H1 (cell line): ENCODE data around the gene NT5DC1. TPM values are rescaled to one million over a fixed set of nuclear protein-coding genes. Genes with fewer than 3 reads are reported as not detected.

Source experiments
- CTCF ChIA-PET: fragments of 300-600 bp; sonication (Branson Sonifier 250); formaldehyde crosslinking; loops from one replicate; lab custom pipeline; 2021; ENCODE audit not compliant: partially characterized antibody; lab: Charles Lee
- POLR2A ChIA-PET: fragments of 300-600 bp; sonication (Branson Sonifier 250); formaldehyde crosslinking; loops from one replicate; lab custom pipeline; 2021; ENCODE audit warnings: inconsistent platforms; ENCODE audit not compliant: partially characterized antibody; lab: Charles Lee
- DNase-seq, 2 experiments: peaks; one replicate each; pipeline versions ENCODE4 v3.0.0 to v3.0.0-alpha.2; 2010 to 2022; ENCODE audit warnings: low spot score in 2 of 2, low read depth in 1 of 2, mixed read lengths in 1 of 2
- FAIRE-seq: peaks from 2 replicates; lab custom pipeline; 2011; peaks lifted over from hg19 to GRCh38; lab: Jason Lieb, UNC
- H2AFZ ChIP-seq: 2 replicates; pipeline ENCODE4 v1.8.1; 2012; ENCODE audit warnings: low read length, inconsistent platforms
- H2AK5ac ChIP-seq: 2 replicates; pipeline ENCODE4 v1.6.1; 2013; ENCODE audit warnings: low read depth, low read length
- H2BK120ac ChIP-seq: replicated peaks from 2 replicates; pipeline ENCODE3; 2013; ENCODE audit warnings: low read depth, low read length, inconsistent platforms
- H2BK12ac ChIP-seq: 2 replicates; pipeline ENCODE4 v1.6.1; 2013; ENCODE audit warnings: low read depth, low read length
- H2BK15ac ChIP-seq: 2 replicates; pipeline ENCODE4 v1.6.1; 2013; ENCODE audit warnings: low read length
- H2BK20ac ChIP-seq: 2 replicates; pipeline ENCODE4 v1.6.1; 2013; ENCODE audit warnings: low read length
- H2BK5ac ChIP-seq: 2 replicates; pipeline ENCODE4 v1.6.1; 2013; ENCODE audit warnings: low read depth, low read length
- H3K14ac ChIP-seq: 2 replicates; pipeline ENCODE4 v1.6.1; 2013; ENCODE audit warnings: inconsistent platforms; ENCODE audit not compliant: insufficient read length
- H3K18ac ChIP-seq: 2 replicates; pipeline ENCODE4 v1.6.1; 2013; ENCODE audit warnings: low read length; ENCODE audit errors: extremely low read depth
- H3K23ac ChIP-seq: 2 replicates; pipeline ENCODE4 v1.6.1; 2013; ENCODE audit warnings: inconsistent platforms; ENCODE audit not compliant: insufficient read length
- H3K23me2 ChIP-seq: 2 replicates; pipeline ENCODE4 v1.6.1; 2013; ENCODE audit warnings: low read depth, low read length
- H3K27ac ChIP-seq: 2 replicates; pipeline ENCODE4 v1.6.1; 2011; ENCODE audit warnings: low read depth, low read length, inconsistent platforms
- H3K27me3 ChIP-seq, 4 experiments: replicated peaks in 1 of 4; 1 replicate in 1 of 4; 2 replicates in 3 of 4; pipeline versions ENCODE4 v1.6.1 to v1.8.1; 2011 to 2013; ENCODE audit warnings: low read length in 3 of 4, mild to moderate bottlenecking in 3 of 4, inconsistent platforms in 2 of 4, mixed read lengths in 2 of 4, moderate library complexity in 1 of 4; ENCODE audit not compliant: control insufficient read depth in 3 of 4, insufficient read depth in 3 of 4; ENCODE audit errors: extremely low read depth in 1 of 4
- H3K36me3 ChIP-seq, 4 experiments: 2 replicates each; pipeline versions ENCODE4 v1.6.1 to v1.8.1; 2011 to 2013; ENCODE audit warnings: mild to moderate bottlenecking in 4 of 4, low read length in 3 of 4, moderate library complexity in 2 of 4, control low read depth in 1 of 4, inconsistent platforms in 1 of 4; ENCODE audit not compliant: insufficient read depth in 4 of 4, control insufficient read depth in 2 of 4
- H3K4ac ChIP-seq: replicated peaks from 2 replicates; pipeline ENCODE3; 2013; ENCODE audit warnings: low read length, low read depth, mixed read lengths, inconsistent platforms; ENCODE audit not compliant: insufficient read length
- H3K4me1 ChIP-seq, 4 experiments: replicated peaks in 1 of 4; 1 replicate in 1 of 4; 2 replicates in 3 of 4; pipeline versions ENCODE4 v1.6.1 to v1.8.1; 2011 to 2013; ENCODE audit warnings: low read length in 3 of 4, inconsistent platforms in 2 of 4, mixed read lengths in 1 of 4; ENCODE audit not compliant: insufficient read depth in 4 of 4, control insufficient read depth in 3 of 4
- H3K4me2 ChIP-seq, 2 experiments: 2 replicates each; pipeline versions ENCODE4 v1.6.1 to v1.8.1; 2011 to 2013; ENCODE audit warnings: low read depth in 2 of 2, low read length in 2 of 2, control low read depth in 1 of 2, inconsistent platforms in 1 of 2, mild to moderate bottlenecking in 1 of 2; ENCODE audit not compliant: insufficient read depth in 1 of 2
- H3K4me3 ChIP-seq, 4 experiments: fragments of 200-600, 300-600 bp in 1 of 4; sonication (generic), shearing (Covaris generic), sonication (Bioruptor Twin) in 1 of 4; 2 replicates each; pipeline versions ENCODE4 v1.5.1 to v1.8.1; 2011 to 2016; ENCODE audit warnings: low read length in 4 of 4, low read depth in 3 of 4, control low read depth in 2 of 4, inconsistent platforms in 2 of 4, mild to moderate bottlenecking in 2 of 4, mixed read lengths in 1 of 4, moderate library complexity in 1 of 4; ENCODE audit not compliant: insufficient read depth in 2 of 4; ENCODE audit errors: extremely low read depth in 1 of 4
- H3K56ac ChIP-seq: replicated peaks from 2 replicates; pipeline ENCODE3; 2013; ENCODE audit warnings: low read depth, mild to moderate bottlenecking, mixed read lengths, low read length, inconsistent platforms; ENCODE audit not compliant: insufficient read length
- H3K79me1 ChIP-seq: 2 replicates; pipeline ENCODE4 v1.6.1; 2013; ENCODE audit warnings: low read depth, low read length, control low read depth
- H3K79me2 ChIP-seq, 2 experiments: 2 replicates each; pipeline versions ENCODE4 v1.6.1 to v1.8.1; 2012 to 2013; ENCODE audit warnings: low read length in 2 of 2, mild to moderate bottlenecking in 2 of 2, inconsistent platforms in 1 of 2; ENCODE audit not compliant: insufficient read depth in 2 of 2, control insufficient read depth in 1 of 2
- H3K9ac ChIP-seq, 4 experiments: replicated peaks in 1 of 4; 1 replicate in 1 of 4; 2 replicates in 3 of 4; pipeline versions ENCODE4 v1.6.1 to v1.8.1; 2011 to 2013; ENCODE audit warnings: low read depth in 3 of 4, low read length in 3 of 4, control low read depth in 2 of 4, mild to moderate bottlenecking in 2 of 4, moderate library complexity in 2 of 4, inconsistent platforms in 1 of 4; ENCODE audit errors: extremely low read depth in 1 of 4
- H3K9me3 ChIP-seq, 2 experiments: 2 replicates each; pipeline versions ENCODE4 v1.6.1 to v1.8.1; 2012 to 2013; ENCODE audit warnings: mild to moderate bottlenecking in 2 of 2, moderate library complexity in 2 of 2, control low read depth in 1 of 2, inconsistent platforms in 1 of 2, low read depth in 1 of 2, low read length in 1 of 2, mixed read lengths in 1 of 2; ENCODE audit not compliant: insufficient read depth in 2 of 2
- H4K20me1 ChIP-seq, 2 experiments: replicated peaks in 1 of 2; 2 replicates each; pipeline versions ENCODE3 to v1.8.1; 2011 to 2013; ENCODE audit warnings: inconsistent platforms in 2 of 2, low read length in 2 of 2, mild to moderate bottlenecking in 1 of 2; ENCODE audit not compliant: insufficient read depth in 2 of 2, control insufficient read depth in 1 of 2
- H4K5ac ChIP-seq: 2 replicates; pipeline ENCODE4 v1.6.1; 2013; ENCODE audit warnings: low read length, low read depth, mixed read lengths, inconsistent platforms; ENCODE audit not compliant: insufficient read length
- H4K8ac ChIP-seq: 2 replicates; pipeline ENCODE4 v1.8.0; 2013; ENCODE audit warnings: mild to moderate bottlenecking, moderate library complexity, low read length, inconsistent platforms; ENCODE audit not compliant: insufficient read depth; ENCODE audit errors: extremely low read depth
- H4K91ac ChIP-seq: replicated peaks from 2 replicates; pipeline ENCODE3; 2013; ENCODE audit warnings: low read length, mixed read lengths, inconsistent platforms; ENCODE audit not compliant: insufficient read length
- GABPA ChIP-seq: IDR thresholded peaks from 2 replicates; pipeline ENCODE4 v1.6.1; 2011; ENCODE audit warnings: mild to moderate bottlenecking, low read length, moderate library complexity, borderline replicate concordance; ENCODE audit not compliant: insufficient read depth
- POLR2A ChIP-seq, 2 experiments: IDR thresholded peaks; 1 replicate in 1 of 2; 2 replicates in 1 of 2; pipeline ENCODE4 v1.6.1; 2011; ENCODE audit warnings: low read depth in 2 of 2, low read length in 2 of 2, mild to moderate bottlenecking in 2 of 2; ENCODE audit errors: control extremely low read depth in 1 of 2
- RXRA ChIP-seq: IDR thresholded peaks from 2 replicates; pipeline ENCODE4 v1.6.1; 2011; ENCODE audit warnings: low read depth, mild to moderate bottlenecking, low read length, moderate library complexity; ENCODE audit not compliant: insufficient read depth
- WGBS, 2 experiments: shearing (Covaris generic) in 1 of 2; methylation state at CpG; one replicate each; pipeline versions ENCODE4 v1.1.6 to v1.1.7; 2013 to 2015; ENCODE audit warnings: low lambda C conversion rate in 2 of 2, mixed read lengths in 2 of 2, inconsistent platforms in 1 of 2, low coverage in 1 of 2, missing lambda C conversion rate in 1 of 2; ENCODE audit not compliant: insufficient replicate concordance in 2 of 2, insufficient coverage in 1 of 2, insufficient read length in 1 of 2; ENCODE audit errors: extremely low coverage in 1 of 2, missing lambda C conversion rate in 1 of 2; 5-methylcytosine and 5-hydroxymethylcytosine counted together
- polyA plus RNA-seq, 7 experiments: library from polyadenylated mRNA; depleted of rRNA in 3 of 7; stranded (reverse) in 5 of 7; unstranded in 2 of 7; fragments of >200 nt in 5 of 7; fragments of 200-250 nt in 2 of 7; gene quantifications; 1 replicate in 5 of 7; 2 replicates in 1 of 7; 4 replicates in 1 of 7; pipeline versions ENCODE4 v1.2.1 to v1.2.3, GENCODE V29; 2011 to 2013; ENCODE audit warnings: missing spikeins in 2 of 7, mixed read lengths in 2 of 7
- total RNA-seq: library from RNA; stranded (reverse); fragmentation: NEBNext Ultra II Directional; extraction: Animal tissue kit (Norgen Biotek cat#: 25700); gene quantifications from 2 replicates; pipeline ENCODE4 v1.2.1, GENCODE V29; 2021

Gene NT5DC1
- total and polyA plus RNA-seq, 2 of the 8 experiments (the other 6 are each of a cell fraction or from before 2014, with no cell fraction given): 25.3 to 72.7 TPM

DNA sequence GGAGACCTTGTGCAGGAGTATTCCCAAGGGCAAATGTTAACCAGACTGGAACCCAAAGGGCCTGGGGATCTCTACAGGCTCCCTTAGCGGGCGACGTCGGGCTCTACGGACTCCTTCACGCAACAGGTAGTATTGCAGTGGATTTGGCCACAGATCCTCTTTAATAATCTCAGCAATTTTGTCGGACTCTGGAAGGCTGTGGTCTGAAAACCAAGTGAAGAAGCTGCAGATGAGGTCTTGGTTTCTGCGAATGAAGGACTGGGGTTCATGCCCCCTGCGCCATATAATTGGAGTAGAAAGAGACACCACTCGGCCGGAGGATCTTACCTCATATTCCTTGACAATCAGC is 177.8 kb downstream of the NT5DC1 start:
- H2AFZ ChIP-seq: no peak overlapping the region
- H2BK120ac ChIP-seq: no peak overlapping the region
- no peak overlapping the region for H2BK20ac ChIP-seq
- TF ChIP-seq POLR2A (IDR thresholded peaks at IDR 0.05; ENCODE audit: control extremely low read depth in 1 of 2, low read depth in 2 of 2, low read length in 2 of 2) (peak; percentile 26 to 63; a peak in 2 of 3 replicates), GABPA (no peak), RXRA (no peak)
- TF ChIP-seq, all 59 proteins: peak for 1
- H3K27me3 ChIP-seq: no peaks in the 10 kb centered on the region
- no peak overlapping the region for H4K5ac ChIP-seq
- H3K4me2 ChIP-seq: peak overlapping the region; percentile 82 to 98
- H3K4ac ChIP-seq: no peak overlapping the region
- peaks cover 3 to 14% (median 10%) of the 10 kb centered on the region in 4 experiments; a peak in 5 of 7 replicates for H3K4me1 ChIP-seq
- H2AK5ac ChIP-seq: no peak overlapping the region
- H3K14ac ChIP-seq: no peak overlapping the region
- 95% methylated on average over 11 of the region's 11 CpGs; no CpG with 5 or more reads in 1 of the 2 experiments for WGBS, 2 experiments
- no peak for FAIRE-seq
- H3K23ac ChIP-seq: no peak overlapping the region
- 0 out of 2 replicates have a peak overlapping the region, but pooled peaks have one; percentile 90 for H2BK5ac ChIP-seq
- ChIA-PET CTCF (interaction anchor here (0.6 to 5.3 kb wide), 8 partner anchors 8 to 344 kb away, joined by 3 to 32 read pairs (median 4); no protein-coding TSS in a partner anchor), POLR2A (interaction anchor here (0.7 to 4.5 kb wide), 10 partner anchors 8 to 598 kb away, joined by 3 to 37 read pairs (median 5); partner anchors contain the start of genes DSE, RSPH4A and TSPYL4)
- peaks cover 6% of the 10 kb centered on the region for H3K23me2 ChIP-seq
- H3K79me1 ChIP-seq: peaks cover 6% of the 10 kb centered on the region
- H4K91ac ChIP-seq: no peak overlapping the region
- peaks cover 2 to 12% (median 4%) of the 10 kb centered on the region in 4 experiments; a peak in 3 of 8 replicates for H3K36me3 ChIP-seq
- peaks cover 10 to 47% of the 10 kb centered on the region in 2 experiments for H3K79me2 ChIP-seq
- no peak overlapping the region for H3K18ac ChIP-seq
- peak overlapping the region; percentile 89 to 100 (median 92); a peak in 7 of 8 replicates for H3K4me3 ChIP-seq
- no peak overlapping the region for H4K8ac ChIP-seq
- H3K56ac ChIP-seq: no peak overlapping the region
- H4K20me1 ChIP-seq: peaks cover 10 to 15% of the 10 kb centered on the region in 2 experiments
- H2BK15ac ChIP-seq: no peak overlapping the region
- no peak overlapping the region for H2BK12ac ChIP-seq
- H3K9ac ChIP-seq: peak overlapping the region in 2 of 4 experiments; percentile 97 to 100; a peak in 4 of 7 replicates
- no peak overlapping the region for H3K27ac ChIP-seq
- no peak for DNase-seq
- H3K9me3 ChIP-seq: no peaks in the 10 kb centered on the region
